Heart left ventricle (tissue), 16 donors: ENCODE measurements around the gene POLR1H. TPM values are rescaled to one million over a fixed set of nuclear protein-coding genes. Genes with fewer than 3 reads are reported as not detected.

Source experiments
- ATAC-seq, 4 donors: fragments of 200-7000 bp; cut with Tn5 transposase; one replicate each; pipeline ENCODE4 v1.9.1; 2020 to 2022; ENCODE audit warnings: moderate library complexity in 4 of 4, mild to moderate bottlenecking in 3 of 4, moderate number of reproducible peaks in 1 of 4
- DNase-seq, 5 donors: peaks; one replicate each; pipeline ENCODE4 v3.0.0-alpha.2; 2020
- H3K27ac ChIP-seq, 12 donors: fragments of 200-600 bp; sonication (generic) in 4 of 12; one replicate each; pipeline versions ENCODE4 v1.5.0 to v1.8.0; 2016 to 2022; ENCODE audit warnings: mild to moderate bottlenecking in 2 of 12
- H3K27me3 ChIP-seq, 9 donors: fragments of 200-600 bp; sonication (generic) in 2 of 9; one replicate each; pipeline versions ENCODE4 v1.5.1 to v1.8.0; 2016 to 2022; ENCODE audit warnings: mild to moderate bottlenecking in 3 of 9
- H3K36me3 ChIP-seq, 9 donors: fragments of 200-600 bp; sonication (generic) in 2 of 9; one replicate each; pipeline versions ENCODE4 v1.5.0 to v1.8.0; 2018 to 2022; ENCODE audit warnings: mild to moderate bottlenecking in 2 of 9
- H3K4me1 ChIP-seq, 12 donors: fragments of 200-600 bp; sonication (generic) in 4 of 12; one replicate each; pipeline versions ENCODE4 v1.5.0 to v1.8.0; 2016 to 2022; ENCODE audit warnings: mild to moderate bottlenecking in 3 of 12
- H3K4me3 ChIP-seq, 12 donors: fragments of 200-600 bp; sonication (generic) in 4 of 12; one replicate each; pipeline versions ENCODE4 v1.5.0 to v1.8.0; 2017 to 2022; ENCODE audit warnings: mild to moderate bottlenecking in 9 of 12, moderate library complexity in 4 of 12
- H3K9me3 ChIP-seq, 12 donors: fragments of 200-600 bp; sonication (generic) in 4 of 12; one replicate each; pipeline versions ENCODE4 v1.5.0 to v1.8.0; 2016 to 2022; ENCODE audit warnings: mild to moderate bottlenecking in 1 of 12
- POLR2A ChIP-seq, 2 donors: fragments of 450-650 bp; IDR thresholded peaks; one replicate each; pipeline ENCODE4 v1.6.1; 2017; ENCODE audit warnings: antibody characterized with exemption in 2 of 2, mild to moderate bottlenecking in 2 of 2, moderate library complexity in 2 of 2
- WGBS, 4 donors: extraction: QIAGEN DNeasy Blood & Tissue Kit in 2 of 4; methylation state at CpG; one replicate each; pipeline versions ENCODE4 v1.1.5 to v1.1.7; 2013 to 2018; 5-methylcytosine and 5-hydroxymethylcytosine counted together
- intact Hi-C, 10 donors: fragments of 100-400 bp; cut with DNase I; formaldehyde crosslinking; loops; one replicate each; pipeline versions ENCODE4 v1.11.1 to v1.14.2; 2022
- polyA plus RNA-seq, 2 donors: library from polyadenylated mRNA; stranded (reverse); fragments of 200-250 nt; gene quantifications; one replicate each; pipeline ENCODE4 v1.2.3, GENCODE V29; 2013
- total RNA-seq, 9 donors: library from RNA; depleted of rRNA in 2 of 9; stranded (reverse); fragments of >200 nt in 2 of 9; fragmentation: NEBNext Ultra II Directional in 3 of 9; extraction: Animal tissue kit (Norgen Biotek cat#: 25700) in 3 of 9; gene quantifications; one replicate each; pipeline versions ENCODE4 v1.1.0 to v1.2.4, GENCODE V29; 2016 to 2023
- TF ChIP-seq, protein P1 (sequence below), 12 donors: fragments of 200-600 bp; sonication (generic) in 4 of 12; IDR thresholded peaks; one replicate each; pipeline versions ENCODE4 v1.5.0 to v1.8.0; 2018 to 2022; ENCODE audit warnings: antibody characterized with exemption in 12 of 12, mild to moderate bottlenecking in 5 of 12
- donor health status: ischemic (EF 13 %, LVEDD 7.1; RV severe dilation, severe dysfunction).
- donor health status: healthy with polysubstance abuse.
- donor health status: DM: no; HTN: yes; CAD: no.
- donor health status: DM: no; HTN: no; CAD: no.
- donor health status: ischemic (EF 25% LVEDD 6.9; RV normal size, moderate dysfunction).
- donor health status: ischemic (EF 25% LVEDD 5.7; RV mildly dilated, moderate dysfunction).
- donor health status: healthy.
- donor health status: DM: yes; HTN: yes; CAD: no.
- donor health status: ischemic (EF 35%, LVEDD 5.7; RV mildly dilated, moderate dysfunction).
- donor health status: nonischemic (EF 11% LVEDD 7.7; RV severe dilation, severe dysfunction).
- donor health status: DM: yes; HTN: yes; CAD: no.
- donor health status: PGD.
- donor health status: ischemic (EF 29% LVEDD 5.4; RV normal size, mild dysfunction).
- donor health status: nonischemic (EF 23%, LVEDD 6.1; RV moderate dilation, normal function).

The POLR1H gene
- total and polyA plus RNA-seq, 11 donors = 11.7 to 46.1 (median 14.8) TPM

DNA sequence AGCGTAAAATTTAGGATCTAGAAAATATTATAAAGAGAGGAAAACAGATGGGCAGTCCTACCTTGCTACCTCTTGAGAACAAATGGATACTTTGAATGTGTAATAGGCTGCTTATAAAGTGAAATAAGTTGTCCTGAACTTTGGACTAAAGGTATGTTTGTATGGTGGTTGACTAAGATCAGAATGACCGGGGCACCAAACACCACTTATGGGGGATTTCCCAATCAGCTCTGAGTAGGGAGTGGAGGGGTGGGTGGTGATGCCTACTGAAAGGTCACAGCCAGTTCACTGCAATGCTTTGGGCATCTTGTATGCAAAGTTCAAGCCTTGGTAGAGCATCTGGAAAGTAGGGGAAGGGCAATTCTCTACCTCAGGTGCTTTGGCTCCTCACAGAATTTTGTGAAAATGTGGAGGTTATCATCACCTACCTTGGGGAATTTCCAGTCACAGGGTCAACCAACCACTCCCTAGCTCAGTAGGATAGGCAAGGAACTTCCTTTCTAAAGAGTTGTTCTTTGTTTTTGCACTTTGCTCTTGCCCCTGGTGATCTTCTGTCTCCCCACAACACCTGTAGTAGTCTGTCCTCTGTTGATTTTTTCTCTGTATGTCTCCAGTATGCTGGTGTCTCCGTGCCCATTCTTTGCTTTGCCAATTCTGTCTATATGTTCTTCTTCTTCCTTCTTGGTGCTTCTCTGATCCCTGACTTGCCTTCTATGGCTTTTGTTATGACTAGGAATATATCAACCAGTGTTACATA, 52.1 kb downstream of the POLR1H start, which contains the start of gene TRIM31:
TSS of gene TRIM31 (minus strand) at position 88 of the 757 bp plus-strand sequence. CDS start 285 bp downstream, outside the sequence.
- Histone ChIP-seq H3K36me3 (no peaks in the 10 kb centered on the region), H3K4me1 (peaks cover 0 to 6% (median 0%) of the 10 kb centered on the region in 12 donors), H3K9me3 (no peaks in the 10 kb centered on the region), H3K27ac (no peak within 1 kb of the TSS), H3K4me3 (no peak within 1 kb of the TSS), H3K27me3 (peaks cover 0 to 81% (median 27%) of the 10 kb centered on the region in 9 donors)
- DNase-seq (no peak), ATAC-seq (no peak)
- 76 to 87% (median 79%) methylated on average over 3 of the region's 3 CpGs for WGBS, 4 donors
- intact Hi-C loops = no loop called here
- TF ChIP-seq POLR2A (IDR thresholded peaks at IDR 0.05) = no peak
- TF ChIP-seq, protein P1, sequence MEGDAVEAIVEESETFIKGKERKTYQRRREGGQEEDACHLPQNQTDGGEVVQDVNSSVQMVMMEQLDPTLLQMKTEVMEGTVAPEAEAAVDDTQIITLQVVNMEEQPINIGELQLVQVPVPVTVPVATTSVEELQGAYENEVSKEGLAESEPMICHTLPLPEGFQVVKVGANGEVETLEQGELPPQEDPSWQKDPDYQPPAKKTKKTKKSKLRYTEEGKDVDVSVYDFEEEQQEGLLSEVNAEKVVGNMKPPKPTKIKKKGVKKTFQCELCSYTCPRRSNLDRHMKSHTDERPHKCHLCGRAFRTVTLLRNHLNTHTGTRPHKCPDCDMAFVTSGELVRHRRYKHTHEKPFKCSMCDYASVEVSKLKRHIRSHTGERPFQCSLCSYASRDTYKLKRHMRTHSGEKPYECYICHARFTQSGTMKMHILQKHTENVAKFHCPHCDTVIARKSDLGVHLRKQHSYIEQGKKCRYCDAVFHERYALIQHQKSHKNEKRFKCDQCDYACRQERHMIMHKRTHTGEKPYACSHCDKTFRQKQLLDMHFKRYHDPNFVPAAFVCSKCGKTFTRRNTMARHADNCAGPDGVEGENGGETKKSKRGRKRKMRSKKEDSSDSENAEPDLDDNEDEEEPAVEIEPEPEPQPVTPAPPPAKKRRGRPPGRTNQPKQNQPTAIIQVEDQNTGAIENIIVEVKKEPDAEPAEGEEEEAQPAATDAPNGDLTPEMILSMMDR (IDR thresholded peaks at IDR 0.05) = no peak

DNA sequence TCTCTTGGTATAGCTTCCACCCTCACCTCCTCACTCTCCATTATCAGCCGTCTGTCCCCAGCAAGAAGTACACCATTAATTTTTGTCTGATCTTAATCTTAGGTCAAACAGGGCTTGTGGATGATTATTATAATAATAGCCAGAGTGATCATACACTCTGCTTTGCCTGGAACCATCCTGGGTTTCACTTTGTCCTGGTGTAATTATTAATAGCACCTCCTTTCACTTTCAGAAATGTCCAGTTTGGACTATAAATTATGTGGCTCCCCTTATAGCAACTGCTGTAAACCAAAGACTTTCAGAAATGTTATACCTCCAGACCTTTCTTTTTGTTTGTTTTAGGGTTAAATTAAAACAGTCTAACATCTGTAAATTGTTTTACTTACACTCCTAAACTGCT, 52.8 kb downstream of the POLR1H start:
- DNase-seq (no peak), ATAC-seq (no peak)
- no peak overlapping the region for H3K4me3 ChIP-seq
- no peaks in the 10 kb centered on the region for H3K36me3 ChIP-seq
- H3K9me3 ChIP-seq = no peaks in the 10 kb centered on the region
- 67 to 82% (median 77%) methylated on average over 1 of the region's 1 CpG for WGBS, 4 donors
- TF ChIP-seq, protein P1 (IDR thresholded peaks at IDR 0.05) = no peak
- no peak for TF ChIP-seq POLR2A (IDR thresholded peaks at IDR 0.05)
- H3K27ac ChIP-seq = no peak overlapping the region
- intact Hi-C loops = no loop called here
- peaks cover 0 to 83% (median 27%) of the 10 kb centered on the region in 9 donors for H3K27me3 ChIP-seq
- H3K4me1 ChIP-seq = peaks cover 0 to 6% (median 0%) of the 10 kb centered on the region in 12 donors

Other genes starting within 250 kb of the POLR1H start
- gene HLA-G, start 233.4 kb upstream of the POLR1H start, total RNA-seq = under 1 TPM in 3 of 9 donors, not detected in 6; 0.23 to 0.77 (median 0.64) TPM
- gene HLA-G, start 233.4 kb upstream of the POLR1H start, polyA plus RNA-seq = under 1 TPM in 1 of 2 donors, not detected in 1; 0.24 TPM
- gene HLA-A, start 118.7 kb upstream of the POLR1H start, total RNA-seq = 1,000 to 10,000 TPM in 1 of 9 donors, 100 to 1,000 TPM in 8; 263 to 1,427 (median 361) TPM
- 1,000 to 10,000 TPM in 1 of 2 donors, 100 to 1,000 TPM in 1; 299 to 1,581 TPM for gene HLA-A, start 118.7 kb upstream of the POLR1H start, polyA plus RNA-seq
- gene PPP1R11, start 5.9 kb downstream of the POLR1H start, total RNA-seq = 10 to 100 TPM; 41.6 to 64.7 (median 44.9) TPM
- 10 to 100 TPM; 38.7 to 90.3 TPM for gene PPP1R11, start 5.9 kb downstream of the POLR1H start, polyA plus RNA-seq
- gene RNF39, start 14.5 kb downstream of the POLR1H start, total RNA-seq = under 1 TPM in 1 of 9 donors, not detected in 8; 0.68 TPM
- not detected for gene RNF39, start 14.5 kb downstream of the POLR1H start, polyA plus RNA-seq
- gene TRIM31, start 51.8 kb downstream of the POLR1H start, total RNA-seq = not detected
- gene TRIM31, start 51.8 kb downstream of the POLR1H start, polyA plus RNA-seq = not detected
- gene TRIM40, start 74.9 kb downstream of the POLR1H start, total RNA-seq = not detected
- gene TRIM40, start 74.9 kb downstream of the POLR1H start, polyA plus RNA-seq = not detected
- not detected for gene TRIM10, start 99.9 kb downstream of the POLR1H start, total RNA-seq
- gene TRIM10, start 99.9 kb downstream of the POLR1H start, polyA plus RNA-seq = not detected
- not detected for gene TRIM15, start 102.3 kb downstream of the POLR1H start, total RNA-seq
- gene TRIM15, start 102.3 kb downstream of the POLR1H start, polyA plus RNA-seq = not detected
- gene TRIM26, start 152.1 kb downstream of the POLR1H start, total RNA-seq = 10 to 100 TPM; 19.1 to 37.4 (median 24.5) TPM
- 10 to 100 TPM; 15.1 to 31.8 TPM for gene TRIM26, start 152.1 kb downstream of the POLR1H start, polyA plus RNA-seq